Measurements from ENCODE around the gene OR10A6.

GRCh38 chr11:7893796-7894195 is 37.3 kb downstream of the OR10A6 start:
- no peak for TF ChIP-seq CTCF (IDR thresholded peaks at IDR 0.05)
- TF ChIP-seq POLR2A (IDR thresholded peaks at IDR 0.05) = no peak

All from Peyer's patch (tissue), 4 donors.